HEK293 (cell line): Measurements from ENCODE around the gene POLD2.

Experiments used
- CTCF ChIA-PET: fragments of 350-600 bp; formaldehyde crosslinking; extraction: SDS; loops from one replicate; lab custom pipeline; 2021; ENCODE audit warnings: antibody characterized with exemption; lab: Yijun Ruan, JAX
- POLR2A ChIA-PET: fragments of 300-600 bp; formaldehyde crosslinking; extraction: SDS; loops from one replicate; lab custom pipeline; 2020; ENCODE audit warnings: antibody characterized with exemption, inconsistent platforms; lab: Yijun Ruan, JAX
- H3K27ac ChIP-seq: fragments of 200-500 bp; sonication (Bioruptor generic); 2 replicates; pipeline ENCODE4 v1.5.1; 2014; ENCODE audit warnings: low read depth, low read length, control low read depth, inconsistent platforms; ENCODE audit errors: extremely low read depth
- H3K36me3 ChIP-seq, 2 experiments: fragments of 200-500 bp in 1 of 2; sonication (Bioruptor generic) in 1 of 2; 1 replicate in 1 of 2; 2 replicates in 1 of 2; pipeline ENCODE4 v1.5.1; 2014 to 2017; ENCODE audit warnings: inconsistent platforms in 2 of 2, low read length in 2 of 2; ENCODE audit not compliant: control insufficient read depth in 2 of 2, insufficient read depth in 1 of 2
- H3K4me1 ChIP-seq: fragments of 200-500 bp; sonication (Bioruptor generic); 2 replicates; pipeline ENCODE4 v1.5.1; 2014; ENCODE audit warnings: mild to moderate bottlenecking, low read length, inconsistent platforms; ENCODE audit not compliant: control insufficient read depth, insufficient read depth
- H3K4me3 ChIP-seq: 2 replicates; pipeline ENCODE4 v1.5.1; 2011; ENCODE audit warnings: low read depth, mild to moderate bottlenecking, control low read depth, low read length, moderate library complexity
- H3K9me3 ChIP-seq: fragments of 200-500 bp; sonication (Bioruptor generic); 2 replicates; pipeline ENCODE4 v1.5.1; 2014; ENCODE audit warnings: low read depth, low read length, inconsistent platforms; ENCODE audit not compliant: control insufficient read depth, insufficient read depth
- GLIS1 ChIP-seq: fragments of 450-650 bp; formaldehyde crosslinking; IDR thresholded peaks from 2 replicates; pipeline ENCODE4 v1.5.1; 2016; ENCODE audit warnings: missing biosample characterization, missing genetic modification characterization
- MEIS1 ChIP-seq: sonication (generic); formaldehyde crosslinking; IDR thresholded peaks from 2 replicates; pipeline ENCODE4 v1.8.1; 2022; ENCODE audit warnings: missing genetic modification reagents, mild to moderate bottlenecking, borderline replicate concordance
- MZF1 ChIP-seq: fragments of 450-650 bp; formaldehyde crosslinking; IDR thresholded peaks from 2 replicates; pipeline ENCODE4 v1.5.1; 2017; ENCODE audit warnings: missing biosample characterization, missing genetic modification characterization, borderline replicate concordance
- RBAK ChIP-seq: fragments of 450-650 bp; formaldehyde crosslinking; IDR thresholded peaks from 2 replicates; pipeline ENCODE4 v1.5.1; 2016; ENCODE audit warnings: missing biosample characterization, missing genetic modification characterization
- SCRT2 ChIP-seq: fragments of 450-650 bp; formaldehyde crosslinking; IDR thresholded peaks from 2 replicates; pipeline ENCODE4 v1.5.1; 2016; ENCODE audit warnings: missing biosample characterization, missing genetic modification characterization
- TCF7L2 ChIP-seq: IDR thresholded peaks from 2 replicates; pipeline ENCODE4 v1.6.1; 2011; ENCODE audit warnings: low read depth, mild to moderate bottlenecking, inconsistent platforms, low read length, moderate library complexity, borderline replicate concordance
- ZBTB7A ChIP-seq: fragments of 450-650 bp; formaldehyde crosslinking; IDR thresholded peaks from 2 replicates; pipeline ENCODE4 v1.5.1; 2016; ENCODE audit warnings: low read depth, missing biosample characterization, missing genetic modification characterization
- ZFHX2 ChIP-seq: fragments of 450-650 bp; formaldehyde crosslinking; conservative IDR thresholded peaks from 2 replicates; pipeline ENCODE4 v1.5.1; 2016; ENCODE audit warnings: missing biosample characterization, missing genetic modification characterization
- ZFP3 ChIP-seq: fragments of 450-650 bp; formaldehyde crosslinking; IDR thresholded peaks from 2 replicates; pipeline ENCODE4 v1.5.1; 2016; ENCODE audit warnings: low read depth, missing biosample characterization, missing genetic modification characterization
- ZNF138 ChIP-seq: fragments of 450-650 bp; formaldehyde crosslinking; IDR thresholded peaks from 2 replicates; pipeline ENCODE4 v1.5.1; 2016; ENCODE audit warnings: missing biosample characterization, missing genetic modification characterization, borderline replicate concordance
- ZNF350 ChIP-seq: fragments of 450-650 bp; formaldehyde crosslinking; IDR thresholded peaks from 2 replicates; pipeline ENCODE4 v1.5.0; 2017; ENCODE audit warnings: missing biosample characterization, mild to moderate bottlenecking, missing genetic modification characterization
- ZNF426 ChIP-seq: fragments of 450-650 bp; formaldehyde crosslinking; IDR thresholded peaks from 2 replicates; pipeline ENCODE4 v1.5.1; 2017; ENCODE audit warnings: missing biosample characterization, missing genetic modification characterization, mild to moderate bottlenecking, inconsistent platforms, moderate library complexity
- ZNF670 ChIP-seq: fragments of 450-650 bp; formaldehyde crosslinking; IDR thresholded peaks from 2 replicates; pipeline ENCODE4 v1.5.1; 2016; ENCODE audit warnings: missing biosample characterization, missing genetic modification characterization, low read depth
- ZNF701 ChIP-seq: fragments of 450-650 bp; formaldehyde crosslinking; IDR thresholded peaks from 2 replicates; pipeline ENCODE4 v1.5.1; 2016; ENCODE audit warnings: missing biosample characterization, missing genetic modification characterization
- TF ChIP-seq, protein P1 (sequence below): fragments of 450-650 bp; formaldehyde crosslinking; IDR thresholded peaks from 2 replicates; pipeline ENCODE4 v1.5.1; 2016; ENCODE audit warnings: missing biosample characterization, missing genetic modification characterization
- TF ChIP-seq, protein P2 (sequence below): fragments of 450-650 bp; formaldehyde crosslinking; IDR thresholded peaks from 2 replicates; pipeline ENCODE4 v1.5.1; 2016; ENCODE audit warnings: missing biosample characterization, missing genetic modification characterization, low read depth
- TF ChIP-seq, protein P3 (sequence below): fragments of 450-650 bp; formaldehyde crosslinking; IDR thresholded peaks from 2 replicates; pipeline ENCODE4 v1.5.1; 2016; ENCODE audit warnings: missing biosample characterization, missing genetic modification characterization
- TF ChIP-seq, protein P4 (sequence below): fragments of 450-650 bp; formaldehyde crosslinking; IDR thresholded peaks from 2 replicates; pipeline ENCODE4 v1.5.1; 2016; ENCODE audit warnings: missing biosample characterization, missing genetic modification characterization
- TF ChIP-seq, protein P5 (sequence below): fragments of 450-650 bp; formaldehyde crosslinking; IDR thresholded peaks from 2 replicates; pipeline ENCODE4 v1.5.1; 2016; ENCODE audit warnings: missing biosample characterization, missing genetic modification characterization

POLD2 gene

DNA sequence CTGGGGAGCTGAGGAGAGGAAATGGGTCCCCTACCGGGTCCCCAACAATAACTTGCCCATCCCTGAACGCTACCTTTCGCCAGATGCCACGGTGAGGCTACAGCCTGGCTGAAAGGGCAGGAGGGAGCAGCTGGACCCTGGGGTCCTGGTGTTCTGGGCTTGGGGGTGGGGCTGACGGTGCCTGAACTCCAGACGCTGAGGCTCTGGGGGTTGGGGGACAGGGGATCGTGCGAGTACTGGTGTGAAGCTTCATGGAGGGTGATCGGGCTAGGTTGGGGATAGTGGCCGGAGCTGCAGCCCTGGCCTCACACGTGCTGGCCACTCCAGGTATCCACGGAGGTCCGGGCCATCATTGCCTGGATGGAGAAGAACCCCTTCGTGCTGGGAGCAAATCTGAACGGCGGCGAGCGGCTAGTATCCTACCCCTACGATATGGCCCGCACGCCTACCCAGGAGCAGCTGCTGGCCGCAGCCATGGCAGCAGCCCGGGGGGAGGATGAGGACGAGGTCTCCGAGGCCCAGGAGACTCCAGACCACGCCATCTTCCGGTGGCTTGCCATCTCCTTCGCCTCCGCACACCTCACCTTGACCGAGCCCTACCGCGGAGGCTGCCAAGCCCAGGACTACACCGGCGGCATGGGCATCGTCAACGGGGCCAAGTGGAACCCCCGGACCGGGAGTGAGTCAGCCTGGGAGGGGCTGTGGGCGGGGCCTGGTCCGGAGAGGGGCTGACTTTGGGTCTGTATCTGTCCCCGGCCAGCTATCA, 10.9 kb downstream of the POLD2 start (continued):
- TF ChIP-seq ZNF426 (tag by site-specific recombination) (no peak), TCF7L2 (no peak), ZNF138 (tag by site-specific recombination) (no peak), MZF1 (no peak), RBAK (tag by site-specific recombination) (no peak), ZNF701 (tag by site-specific recombination) (no peak), MEIS1 (CRISPR knock-in tag) (no peak), ZFP3 (tag by site-specific recombination) (no peak), ZFHX2 (tag by site-specific recombination) (no peak)
- TF ChIP-seq, protein P1, sequence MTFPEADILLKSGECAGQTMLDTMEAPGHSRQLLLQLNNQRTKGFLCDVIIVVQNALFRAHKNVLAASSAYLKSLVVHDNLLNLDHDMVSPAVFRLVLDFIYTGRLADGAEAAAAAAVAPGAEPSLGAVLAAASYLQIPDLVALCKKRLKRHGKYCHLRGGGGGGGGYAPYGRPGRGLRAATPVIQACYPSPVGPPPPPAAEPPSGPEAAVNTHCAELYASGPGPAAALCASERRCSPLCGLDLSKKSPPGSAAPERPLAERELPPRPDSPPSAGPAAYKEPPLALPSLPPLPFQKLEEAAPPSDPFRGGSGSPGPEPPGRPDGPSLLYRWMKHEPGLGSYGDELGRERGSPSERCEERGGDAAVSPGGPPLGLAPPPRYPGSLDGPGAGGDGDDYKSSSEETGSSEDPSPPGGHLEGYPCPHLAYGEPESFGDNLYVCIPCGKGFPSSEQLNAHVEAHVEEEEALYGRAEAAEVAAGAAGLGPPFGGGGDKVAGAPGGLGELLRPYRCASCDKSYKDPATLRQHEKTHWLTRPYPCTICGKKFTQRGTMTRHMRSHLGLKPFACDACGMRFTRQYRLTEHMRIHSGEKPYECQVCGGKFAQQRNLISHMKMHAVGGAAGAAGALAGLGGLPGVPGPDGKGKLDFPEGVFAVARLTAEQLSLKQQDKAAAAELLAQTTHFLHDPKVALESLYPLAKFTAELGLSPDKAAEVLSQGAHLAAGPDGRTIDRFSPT (tag by site-specific recombination) = 0 out of 2 replicates have a peak, but pooled peaks have one; percentile 38
- TF ChIP-seq, protein P2, sequence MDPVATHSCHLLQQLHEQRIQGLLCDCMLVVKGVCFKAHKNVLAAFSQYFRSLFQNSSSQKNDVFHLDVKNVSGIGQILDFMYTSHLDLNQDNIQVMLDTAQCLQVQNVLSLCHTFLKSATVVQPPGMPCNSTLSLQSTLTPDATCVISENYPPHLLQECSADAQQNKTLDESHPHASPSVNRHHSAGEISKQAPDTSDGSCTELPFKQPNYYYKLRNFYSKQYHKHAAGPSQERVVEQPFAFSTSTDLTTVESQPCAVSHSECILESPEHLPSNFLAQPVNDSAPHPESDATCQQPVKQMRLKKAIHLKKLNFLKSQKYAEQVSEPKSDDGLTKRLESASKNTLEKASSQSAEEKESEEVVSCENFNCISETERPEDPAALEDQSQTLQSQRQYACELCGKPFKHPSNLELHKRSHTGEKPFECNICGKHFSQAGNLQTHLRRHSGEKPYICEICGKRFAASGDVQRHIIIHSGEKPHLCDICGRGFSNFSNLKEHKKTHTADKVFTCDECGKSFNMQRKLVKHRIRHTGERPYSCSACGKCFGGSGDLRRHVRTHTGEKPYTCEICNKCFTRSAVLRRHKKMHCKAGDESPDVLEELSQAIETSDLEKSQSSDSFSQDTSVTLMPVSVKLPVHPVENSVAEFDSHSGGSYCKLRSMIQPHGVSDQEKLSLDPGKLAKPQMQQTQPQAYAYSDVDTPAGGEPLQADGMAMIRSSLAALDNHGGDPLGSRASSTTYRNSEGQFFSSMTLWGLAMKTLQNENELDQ = no peak
- TF ChIP-seq, protein P3, sequence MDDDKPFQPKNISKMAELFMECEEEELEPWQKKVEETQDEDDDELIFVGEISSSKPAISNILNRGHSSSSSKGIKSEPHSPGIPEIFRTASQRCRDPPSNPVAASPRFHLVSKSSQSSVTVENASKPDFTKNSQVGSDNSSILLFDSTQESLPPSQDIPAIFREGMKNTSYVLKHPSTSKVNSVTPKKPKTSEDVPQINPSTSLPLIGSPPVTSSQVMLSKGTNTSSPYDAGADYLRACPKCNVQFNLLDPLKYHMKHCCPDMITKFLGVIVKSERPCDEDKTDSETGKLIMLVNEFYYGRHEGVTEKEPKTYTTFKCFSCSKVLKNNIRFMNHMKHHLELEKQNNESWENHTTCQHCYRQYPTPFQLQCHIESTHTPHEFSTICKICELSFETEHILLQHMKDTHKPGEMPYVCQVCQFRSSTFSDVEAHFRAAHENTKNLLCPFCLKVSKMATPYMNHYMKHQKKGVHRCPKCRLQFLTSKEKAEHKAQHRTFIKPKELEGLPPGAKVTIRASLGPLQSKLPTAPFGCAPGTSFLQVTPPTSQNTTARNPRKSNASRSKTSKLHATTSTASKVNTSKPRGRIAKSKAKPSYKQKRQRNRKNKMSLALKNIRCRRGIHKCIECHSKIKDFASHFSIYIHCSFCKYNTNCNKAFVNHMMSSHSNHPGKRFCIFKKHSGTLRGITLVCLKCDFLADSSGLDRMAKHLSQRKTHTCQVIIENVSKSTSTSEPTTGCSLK (tag by site-specific recombination) = no peak

DNA sequence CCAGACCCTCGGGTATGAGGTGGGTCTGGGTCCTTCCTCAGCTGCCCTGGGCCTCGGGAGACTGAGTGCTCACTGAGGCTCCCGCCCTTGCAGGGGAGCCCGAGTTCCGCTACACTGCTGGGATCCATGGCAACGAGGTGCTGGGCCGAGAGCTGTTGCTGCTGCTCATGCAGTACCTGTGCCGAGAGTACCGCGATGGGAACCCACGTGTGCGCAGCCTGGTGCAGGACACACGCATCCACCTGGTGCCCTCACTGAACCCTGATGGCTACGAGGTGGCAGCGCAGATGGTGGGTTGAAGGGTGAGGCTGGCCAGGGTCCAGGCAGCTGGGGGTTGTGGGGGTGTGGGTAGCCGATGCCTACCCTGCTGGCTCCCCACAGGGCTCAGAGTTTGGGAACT, 11.6 kb downstream of the POLD2 start:
- H3K36me3 ChIP-seq = peaks cover 0 to 26% of the 10 kb centered on the region in 2 experiments; a peak in 1 of 3 replicates
- POLR2A ChIA-PET = interaction anchor here (1.0 to 1.2 kb wide), 3 partner anchors 12 to 89 kb away, joined by 3 to 5 read pairs (median 4); partner anchors contain the start of genes PGAM2 and POLD2
- no peaks in the 10 kb centered on the region for H3K4me1 ChIP-seq
- no peak for TF ChIP-seq ZBTB7A
- TF ChIP-seq, protein P4, sequence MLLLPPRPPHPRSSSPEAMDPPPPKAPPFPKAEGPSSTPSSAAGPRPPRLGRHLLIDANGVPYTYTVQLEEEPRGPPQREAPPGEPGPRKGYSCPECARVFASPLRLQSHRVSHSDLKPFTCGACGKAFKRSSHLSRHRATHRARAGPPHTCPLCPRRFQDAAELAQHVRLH (tag by site-specific recombination) = no peak
- no peak for TF ChIP-seq ZNF350 (tag by site-specific recombination)
- TF ChIP-seq, protein P1 (tag by site-specific recombination) = 0 out of 2 replicates have a peak, but pooled peaks have one; percentile 12
- no peak for TF ChIP-seq ZNF670
- 0 out of 2 replicates have a peak, but pooled peaks have one; percentile 27 for TF ChIP-seq SCRT2
- TF ChIP-seq, protein P5, sequence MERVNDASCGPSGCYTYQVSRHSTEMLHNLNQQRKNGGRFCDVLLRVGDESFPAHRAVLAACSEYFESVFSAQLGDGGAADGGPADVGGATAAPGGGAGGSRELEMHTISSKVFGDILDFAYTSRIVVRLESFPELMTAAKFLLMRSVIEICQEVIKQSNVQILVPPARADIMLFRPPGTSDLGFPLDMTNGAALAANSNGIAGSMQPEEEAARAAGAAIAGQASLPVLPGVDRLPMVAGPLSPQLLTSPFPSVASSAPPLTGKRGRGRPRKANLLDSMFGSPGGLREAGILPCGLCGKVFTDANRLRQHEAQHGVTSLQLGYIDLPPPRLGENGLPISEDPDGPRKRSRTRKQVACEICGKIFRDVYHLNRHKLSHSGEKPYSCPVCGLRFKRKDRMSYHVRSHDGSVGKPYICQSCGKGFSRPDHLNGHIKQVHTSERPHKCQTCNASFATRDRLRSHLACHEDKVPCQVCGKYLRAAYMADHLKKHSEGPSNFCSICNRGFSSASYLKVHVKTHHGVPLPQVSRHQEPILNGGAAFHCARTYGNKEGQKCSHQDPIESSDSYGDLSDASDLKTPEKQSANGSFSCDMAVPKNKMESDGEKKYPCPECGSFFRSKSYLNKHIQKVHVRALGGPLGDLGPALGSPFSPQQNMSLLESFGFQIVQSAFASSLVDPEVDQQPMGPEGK (tag by site-specific recombination) = peak; percentile 40; the same call in 1 of the 2 replicates
- 0 out of 2 replicates have a peak, but pooled peaks have one; percentile 11 for TF ChIP-seq GLIS1 (tag by site-specific recombination)
- no peaks in the 10 kb centered on the region for H3K9me3 ChIP-seq
- H3K27ac ChIP-seq = no peak overlapping the region
- no peak overlapping the region for H3K4me3 ChIP-seq
- CTCF ChIA-PET = interaction anchor here (0.5 to 1.0 kb wide), 3 partner anchors 11 to 111 kb away, joined by 3 read pairs; no protein-coding TSS in a partner anchor
